ENCODE results near the gene NRIP3. TPM values are rescaled to one million over a fixed set of nuclear protein-coding genes. Genes with fewer than 3 reads are reported as not detected.

The NRIP3 gene
- total and polyA plus RNA-seq, 2 of the 13 experiments (the other 11 are each of a cell fraction or from before 2014, with no cell fraction given): 0.04 to 0.07 TPM

DNA sequence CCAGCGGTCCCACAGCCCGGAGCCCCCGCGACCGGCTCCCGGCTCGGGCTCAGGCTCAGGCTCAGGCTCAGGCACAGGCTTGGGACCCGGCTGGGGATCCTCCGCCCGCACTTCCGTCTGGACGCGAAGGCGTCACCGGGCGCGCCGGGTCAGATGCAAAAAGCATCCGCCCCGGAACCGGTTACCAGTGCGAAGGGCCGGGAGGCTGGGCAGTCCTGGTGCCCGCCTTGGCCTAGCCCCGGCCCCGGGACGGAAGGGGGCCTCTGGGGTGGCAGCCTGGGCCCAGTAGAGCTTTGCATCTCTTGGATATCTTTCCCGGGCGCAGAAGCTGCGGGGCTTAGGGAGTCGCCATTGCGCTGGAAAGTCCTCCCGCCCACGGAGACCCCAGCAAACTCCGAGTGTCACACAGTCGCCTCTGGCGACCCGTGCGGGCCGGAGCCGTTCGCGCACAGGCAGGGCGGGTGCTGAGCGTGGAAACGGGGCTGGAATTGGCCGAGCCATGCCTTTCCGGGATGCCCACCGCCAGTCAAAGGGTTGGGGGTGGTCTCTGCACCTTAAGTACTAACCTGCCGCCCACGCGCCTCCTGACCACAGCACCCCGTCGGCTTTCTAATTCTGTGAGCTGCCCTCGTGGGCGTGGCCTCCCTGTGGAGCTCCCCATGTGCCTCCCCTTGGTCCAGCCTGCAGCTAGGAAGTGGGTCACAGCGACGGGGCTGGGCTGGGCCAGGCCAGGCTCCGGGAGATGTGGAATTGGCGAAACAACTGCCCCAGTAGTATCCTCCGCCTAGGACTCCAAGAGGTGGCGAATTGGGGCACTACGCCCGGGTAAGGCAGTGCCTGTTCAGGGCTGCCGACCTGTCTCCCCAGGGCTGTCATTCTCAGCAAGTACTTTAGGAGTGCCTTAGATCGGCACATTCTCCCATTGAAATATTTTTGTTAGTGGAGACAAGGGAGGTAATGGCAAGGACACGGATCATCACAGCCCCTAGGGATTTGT, 39.2 kb downstream of the NRIP3 start, which contains the start of gene TMEM9B (continued):
- TF ChIP-seq, protein P1, sequence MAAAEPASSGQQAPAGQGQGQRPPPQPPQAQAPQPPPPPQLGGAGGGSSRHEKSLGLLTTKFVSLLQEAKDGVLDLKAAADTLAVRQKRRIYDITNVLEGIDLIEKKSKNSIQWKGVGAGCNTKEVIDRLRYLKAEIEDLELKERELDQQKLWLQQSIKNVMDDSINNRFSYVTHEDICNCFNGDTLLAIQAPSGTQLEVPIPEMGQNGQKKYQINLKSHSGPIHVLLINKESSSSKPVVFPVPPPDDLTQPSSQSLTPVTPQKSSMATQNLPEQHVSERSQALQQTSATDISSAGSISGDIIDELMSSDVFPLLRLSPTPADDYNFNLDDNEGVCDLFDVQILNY (CRISPR knock-in tag; conservative IDR thresholded peaks at IDR 0.05): no peak
- TF ChIP-seq, protein P2, sequence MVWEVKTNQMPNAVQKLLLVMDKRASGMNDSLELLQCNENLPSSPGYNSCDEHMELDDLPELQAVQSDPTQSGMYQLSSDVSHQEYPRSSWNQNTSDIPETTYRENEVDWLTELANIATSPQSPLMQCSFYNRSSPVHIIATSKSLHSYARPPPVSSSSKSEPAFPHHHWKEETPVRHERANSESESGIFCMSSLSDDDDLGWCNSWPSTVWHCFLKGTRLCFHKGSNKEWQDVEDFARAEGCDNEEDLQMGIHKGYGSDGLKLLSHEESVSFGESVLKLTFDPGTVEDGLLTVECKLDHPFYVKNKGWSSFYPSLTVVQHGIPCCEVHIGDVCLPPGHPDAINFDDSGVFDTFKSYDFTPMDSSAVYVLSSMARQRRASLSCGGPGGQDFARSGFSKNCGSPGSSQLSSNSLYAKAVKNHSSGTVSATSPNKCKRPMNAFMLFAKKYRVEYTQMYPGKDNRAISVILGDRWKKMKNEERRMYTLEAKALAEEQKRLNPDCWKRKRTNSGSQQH (CRISPR knock-in tag; IDR thresholded peaks at IDR 0.05; ENCODE audit: low read depth): peak; percentile 15; the same call in 1 of the 2 replicates
- TF ChIP-seq, protein P3, sequence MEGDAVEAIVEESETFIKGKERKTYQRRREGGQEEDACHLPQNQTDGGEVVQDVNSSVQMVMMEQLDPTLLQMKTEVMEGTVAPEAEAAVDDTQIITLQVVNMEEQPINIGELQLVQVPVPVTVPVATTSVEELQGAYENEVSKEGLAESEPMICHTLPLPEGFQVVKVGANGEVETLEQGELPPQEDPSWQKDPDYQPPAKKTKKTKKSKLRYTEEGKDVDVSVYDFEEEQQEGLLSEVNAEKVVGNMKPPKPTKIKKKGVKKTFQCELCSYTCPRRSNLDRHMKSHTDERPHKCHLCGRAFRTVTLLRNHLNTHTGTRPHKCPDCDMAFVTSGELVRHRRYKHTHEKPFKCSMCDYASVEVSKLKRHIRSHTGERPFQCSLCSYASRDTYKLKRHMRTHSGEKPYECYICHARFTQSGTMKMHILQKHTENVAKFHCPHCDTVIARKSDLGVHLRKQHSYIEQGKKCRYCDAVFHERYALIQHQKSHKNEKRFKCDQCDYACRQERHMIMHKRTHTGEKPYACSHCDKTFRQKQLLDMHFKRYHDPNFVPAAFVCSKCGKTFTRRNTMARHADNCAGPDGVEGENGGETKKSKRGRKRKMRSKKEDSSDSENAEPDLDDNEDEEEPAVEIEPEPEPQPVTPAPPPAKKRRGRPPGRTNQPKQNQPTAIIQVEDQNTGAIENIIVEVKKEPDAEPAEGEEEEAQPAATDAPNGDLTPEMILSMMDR (CRISPR knock-in tag; IDR thresholded peaks at IDR 0.05): 0 out of 2 replicates have a peak, but pooled peaks have one; percentile 16
- TF ChIP-seq RCOR2 (CRISPR knock-in tag; IDR thresholded peaks at IDR 0.05) (no peak), CBFB (CRISPR knock-in tag; IDR thresholded peaks at IDR 0.05) (no peak; the same call in 1 of the 2 replicates), HMG20B (CRISPR knock-in tag; conservative IDR thresholded peaks at IDR 0.05) (no peak), ZNF557 (CRISPR knock-in tag; IDR thresholded peaks at IDR 0.05) (0 out of 2 replicates have a peak, but pooled peaks have one; percentile 57), ZNF773 (CRISPR knock-in tag; IDR thresholded peaks at IDR 0.05; ENCODE audit: borderline replicate concordance) (0 out of 2 replicates have a peak, but pooled peaks have one; percentile 18), PAWR (CRISPR knock-in tag; IDR thresholded peaks at IDR 0.05; ENCODE audit: borderline replicate concordance) (no peak), ZNF652 (CRISPR knock-in tag; IDR thresholded peaks at IDR 0.05; ENCODE audit: borderline replicate concordance, low read depth) (0 out of 2 replicates have a peak, but pooled peaks have one; percentile 9), U2AF1 (optimal IDR thresholded peaks at IDR 0.05; ENCODE audit: low read depth, low read length) (no peak)
- TF ChIP-seq, protein P4, sequence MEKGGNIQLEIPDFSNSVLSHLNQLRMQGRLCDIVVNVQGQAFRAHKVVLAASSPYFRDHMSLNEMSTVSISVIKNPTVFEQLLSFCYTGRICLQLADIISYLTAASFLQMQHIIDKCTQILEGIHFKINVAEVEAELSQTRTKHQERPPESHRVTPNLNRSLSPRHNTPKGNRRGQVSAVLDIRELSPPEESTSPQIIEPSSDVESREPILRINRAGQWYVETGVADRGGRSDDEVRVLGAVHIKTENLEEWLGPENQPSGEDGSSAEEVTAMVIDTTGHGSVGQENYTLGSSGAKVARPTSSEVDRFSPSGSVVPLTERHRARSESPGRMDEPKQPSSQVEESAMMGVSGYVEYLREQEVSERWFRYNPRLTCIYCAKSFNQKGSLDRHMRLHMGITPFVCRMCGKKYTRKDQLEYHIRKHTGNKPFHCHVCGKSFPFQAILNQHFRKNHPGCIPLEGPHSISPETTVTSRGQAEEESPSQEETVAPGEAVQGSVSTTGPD (CRISPR knock-in tag; IDR thresholded peaks at IDR 0.05): no peak
- TF ChIP-seq, protein P5, sequence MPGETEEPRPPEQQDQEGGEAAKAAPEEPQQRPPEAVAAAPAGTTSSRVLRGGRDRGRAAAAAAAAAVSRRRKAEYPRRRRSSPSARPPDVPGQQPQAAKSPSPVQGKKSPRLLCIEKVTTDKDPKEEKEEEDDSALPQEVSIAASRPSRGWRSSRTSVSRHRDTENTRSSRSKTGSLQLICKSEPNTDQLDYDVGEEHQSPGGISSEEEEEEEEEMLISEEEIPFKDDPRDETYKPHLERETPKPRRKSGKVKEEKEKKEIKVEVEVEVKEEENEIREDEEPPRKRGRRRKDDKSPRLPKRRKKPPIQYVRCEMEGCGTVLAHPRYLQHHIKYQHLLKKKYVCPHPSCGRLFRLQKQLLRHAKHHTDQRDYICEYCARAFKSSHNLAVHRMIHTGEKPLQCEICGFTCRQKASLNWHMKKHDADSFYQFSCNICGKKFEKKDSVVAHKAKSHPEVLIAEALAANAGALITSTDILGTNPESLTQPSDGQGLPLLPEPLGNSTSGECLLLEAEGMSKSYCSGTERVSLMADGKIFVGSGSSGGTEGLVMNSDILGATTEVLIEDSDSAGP (CRISPR knock-in tag; IDR thresholded peaks at IDR 0.05; ENCODE audit: borderline replicate concordance): peak; percentile 91; the same call in 1 of the 2 replicates
- TF ChIP-seq, protein P6, sequence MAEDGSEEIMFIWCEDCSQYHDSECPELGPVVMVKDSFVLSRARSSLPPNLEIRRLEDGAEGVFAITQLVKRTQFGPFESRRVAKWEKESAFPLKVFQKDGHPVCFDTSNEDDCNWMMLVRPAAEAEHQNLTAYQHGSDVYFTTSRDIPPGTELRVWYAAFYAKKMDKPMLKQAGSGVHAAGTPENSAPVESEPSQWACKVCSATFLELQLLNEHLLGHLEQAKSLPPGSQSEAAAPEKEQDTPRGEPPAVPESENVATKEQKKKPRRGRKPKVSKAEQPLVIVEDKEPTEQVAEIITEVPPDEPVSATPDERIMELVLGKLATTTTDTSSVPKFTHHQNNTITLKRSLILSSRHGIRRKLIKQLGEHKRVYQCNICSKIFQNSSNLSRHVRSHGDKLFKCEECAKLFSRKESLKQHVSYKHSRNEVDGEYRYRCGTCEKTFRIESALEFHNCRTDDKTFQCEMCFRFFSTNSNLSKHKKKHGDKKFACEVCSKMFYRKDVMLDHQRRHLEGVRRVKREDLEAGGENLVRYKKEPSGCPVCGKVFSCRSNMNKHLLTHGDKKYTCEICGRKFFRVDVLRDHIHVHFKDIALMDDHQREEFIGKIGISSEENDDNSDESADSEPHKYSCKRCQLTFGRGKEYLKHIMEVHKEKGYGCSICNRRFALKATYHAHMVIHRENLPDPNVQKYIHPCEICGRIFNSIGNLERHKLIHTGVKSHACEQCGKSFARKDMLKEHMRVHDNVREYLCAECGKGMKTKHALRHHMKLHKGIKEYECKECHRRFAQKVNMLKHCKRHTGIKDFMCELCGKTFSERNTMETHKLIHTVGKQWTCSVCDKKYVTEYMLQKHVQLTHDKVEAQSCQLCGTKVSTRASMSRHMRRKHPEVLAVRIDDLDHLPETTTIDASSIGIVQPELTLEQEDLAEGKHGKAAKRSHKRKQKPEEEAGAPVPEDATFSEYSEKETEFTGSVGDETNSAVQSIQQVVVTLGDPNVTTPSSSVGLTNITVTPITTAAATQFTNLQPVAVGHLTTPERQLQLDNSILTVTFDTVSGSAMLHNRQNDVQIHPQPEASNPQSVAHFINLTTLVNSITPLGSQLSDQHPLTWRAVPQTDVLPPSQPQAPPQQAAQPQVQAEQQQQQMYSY (CRISPR knock-in tag; IDR thresholded peaks at IDR 0.05): peak; percentile 11; the same call in 1 of the 2 replicates
- TF ChIP-seq, protein P7, sequence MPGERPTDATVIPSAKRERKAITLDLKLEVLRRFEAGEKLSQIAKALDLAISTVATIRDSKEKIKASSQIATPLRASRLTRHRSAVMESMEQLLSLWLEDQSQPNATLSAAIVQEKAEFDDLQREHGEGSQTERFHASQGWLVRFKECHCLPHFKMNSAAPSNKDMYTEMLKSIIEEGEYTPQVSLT (CRISPR knock-in tag; IDR thresholded peaks at IDR 0.05; ENCODE audit: borderline replicate concordance, low read depth): no peak
